ENCODE results near the gene S1PR3.

Gene S1PR3

DNA sequence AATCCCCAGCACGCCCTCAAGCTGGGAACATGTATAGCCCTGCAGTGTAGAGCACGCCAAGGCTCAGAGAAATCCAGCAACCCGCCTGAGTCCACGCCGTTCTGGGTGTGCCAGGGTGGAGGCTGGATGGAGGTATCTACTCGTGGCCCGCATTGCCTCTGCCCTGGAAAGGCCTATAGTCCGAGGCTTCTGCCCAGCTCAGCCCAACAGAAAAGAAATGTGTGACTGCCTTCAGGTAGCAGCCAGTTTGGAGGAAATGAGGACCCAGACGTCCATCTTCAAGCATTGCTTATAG is 18.2 kb downstream of the S1PR3 start:
- DNase-seq (ENCODE audit: low read depth), result no peak

DNA sequence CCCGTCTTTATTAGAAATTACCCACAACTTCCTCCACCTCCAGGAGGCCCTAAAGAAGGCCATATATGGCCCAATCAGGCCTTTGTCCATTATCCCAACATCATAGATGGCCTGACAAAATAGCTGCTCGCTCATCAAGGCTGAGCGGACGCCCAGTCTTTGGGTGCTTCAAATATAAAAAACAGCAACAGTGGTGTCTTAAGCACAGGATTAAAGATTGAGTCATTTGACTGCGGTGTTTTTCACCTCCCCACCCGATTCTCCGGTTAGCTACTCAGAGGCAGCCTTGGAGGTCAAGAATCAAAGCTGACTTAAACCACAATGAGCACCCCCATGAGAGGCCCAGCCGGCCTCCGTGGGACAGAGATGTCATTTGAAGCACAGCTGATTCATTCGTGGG is 18.8 kb downstream of the S1PR3 start:
- no peak for DNase-seq (ENCODE audit: low read depth)

DNA sequence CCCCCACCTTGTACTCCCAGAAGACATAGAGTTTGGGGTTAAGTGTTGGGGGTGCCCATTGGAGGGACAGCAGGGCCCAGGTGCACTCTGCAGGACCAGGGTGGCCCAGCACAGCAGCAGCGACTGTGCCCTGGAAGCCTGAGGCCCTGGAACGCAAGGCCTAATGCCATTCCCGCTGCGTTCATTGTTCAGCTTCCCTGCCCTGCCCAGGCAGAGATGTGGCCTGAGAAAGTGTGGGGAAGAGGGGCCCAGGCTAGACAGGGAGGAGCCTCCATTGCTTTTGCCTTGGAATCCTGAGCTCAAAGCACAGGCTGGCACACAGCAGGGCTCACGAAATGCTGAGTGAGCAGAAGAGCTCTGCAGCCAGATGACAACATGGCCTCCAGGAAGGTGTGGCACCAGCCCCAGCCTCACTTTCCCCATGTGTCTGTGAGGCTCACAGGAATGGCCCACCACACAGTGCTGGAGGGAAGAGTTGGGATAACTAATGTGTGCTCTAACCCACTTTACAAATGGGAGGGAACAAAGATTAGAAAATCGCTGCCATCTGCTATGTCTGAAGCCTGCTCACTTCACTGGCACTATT is 19.4 kb downstream of the S1PR3 start:
- DNase-seq (ENCODE audit: low read depth), result no peak

DNA sequence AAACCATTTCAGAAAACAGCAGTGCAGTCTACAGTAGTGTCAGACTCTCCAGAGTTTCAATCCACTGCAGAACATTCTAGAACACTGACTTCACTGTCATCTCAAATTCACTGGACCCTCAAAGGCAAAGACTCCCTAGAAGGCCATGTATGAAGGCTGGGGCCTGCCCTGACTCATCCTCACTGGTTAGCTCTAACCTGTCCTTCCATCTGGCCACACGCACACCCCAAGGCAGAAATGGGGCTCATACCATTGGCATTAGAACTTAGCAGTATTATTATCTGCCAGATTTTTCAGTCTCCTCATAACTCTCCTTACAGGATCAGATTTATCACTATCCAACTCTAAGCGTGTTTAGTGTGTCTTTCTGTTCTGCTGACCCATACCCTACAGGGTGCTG is 20.4 kb downstream of the S1PR3 start:
- DNase-seq (ENCODE audit: low read depth), result no peak

DNA sequence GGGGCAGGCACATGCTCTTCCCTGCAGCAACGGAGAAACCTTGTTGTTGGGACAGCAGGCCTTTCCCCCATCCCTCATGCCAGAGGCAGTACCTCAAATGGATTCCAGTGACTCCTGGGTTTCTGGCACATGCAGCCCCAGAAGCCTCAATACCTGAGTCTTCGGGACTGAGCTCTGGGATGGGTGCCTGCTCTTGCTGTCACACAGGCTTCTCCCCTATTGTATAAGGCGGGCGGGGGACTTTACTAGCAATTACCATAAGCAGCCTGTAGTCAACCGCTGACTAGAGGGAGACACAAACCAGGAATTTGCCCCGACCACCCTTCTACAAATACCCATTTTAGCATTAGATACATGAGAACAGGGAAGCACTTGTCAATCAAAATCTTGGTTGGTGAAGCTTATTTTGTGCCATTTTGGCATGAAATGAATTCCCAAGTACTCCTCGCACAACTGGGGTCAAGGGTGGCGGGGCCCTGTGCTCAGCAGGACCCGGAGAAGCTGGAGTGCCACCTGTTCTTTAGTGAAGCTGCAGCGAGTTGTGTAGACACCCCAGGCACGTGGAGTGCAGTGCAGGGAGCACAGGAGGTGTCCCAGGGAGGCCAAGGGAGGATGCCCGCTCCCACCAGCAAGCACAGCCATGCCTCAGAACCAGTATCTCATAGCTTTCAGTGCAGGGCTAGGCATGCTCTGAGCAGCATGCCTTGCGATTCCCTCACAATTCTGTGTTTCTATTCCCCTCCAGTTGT is 21.2 kb downstream of the S1PR3 start:
- no peak for DNase-seq (ENCODE audit: low read depth)

DNA sequence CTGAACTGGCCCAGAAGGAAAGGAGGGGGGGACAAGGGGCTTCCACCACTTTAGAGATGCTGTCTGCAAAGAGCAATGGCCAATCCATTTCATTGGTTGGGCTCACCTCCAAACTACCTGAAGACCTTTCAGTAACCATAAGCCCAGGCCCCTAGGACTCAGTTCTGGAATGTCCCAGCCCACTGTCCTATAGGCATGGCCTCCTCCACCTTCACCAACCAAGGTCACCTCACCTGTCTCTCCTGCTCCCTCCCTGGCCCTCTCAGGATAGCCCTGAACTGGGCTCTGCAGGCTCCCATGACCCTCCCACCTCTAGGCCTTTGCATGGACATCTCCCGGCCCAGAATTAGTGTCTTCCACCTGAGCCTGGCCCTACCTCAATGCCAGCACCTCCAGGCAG is 22.4 kb downstream of the S1PR3 start:
- no peak for DNase-seq (ENCODE audit: low read depth)

DNA sequence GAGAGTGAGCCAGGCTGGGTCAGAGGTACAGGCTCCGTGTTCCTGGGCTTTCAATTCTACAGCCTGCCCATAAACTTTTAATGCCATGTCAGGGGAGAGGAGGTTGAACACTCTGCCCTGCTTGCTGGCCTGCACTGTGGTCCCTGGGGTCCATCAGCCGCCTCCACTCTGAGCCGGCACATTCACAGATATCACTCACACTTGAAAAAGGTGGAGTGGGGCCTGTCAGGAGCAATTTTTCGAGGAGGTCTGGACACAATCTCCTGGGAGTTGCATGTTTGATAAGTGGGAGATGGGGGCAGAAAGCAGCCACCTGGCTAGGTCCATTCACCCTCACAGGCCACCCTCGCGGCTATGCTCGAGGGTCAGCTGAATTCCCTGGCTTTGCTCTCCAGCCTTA is 22.9 kb downstream of the S1PR3 start:
- no peak for DNase-seq (ENCODE audit: low read depth)

DNA sequence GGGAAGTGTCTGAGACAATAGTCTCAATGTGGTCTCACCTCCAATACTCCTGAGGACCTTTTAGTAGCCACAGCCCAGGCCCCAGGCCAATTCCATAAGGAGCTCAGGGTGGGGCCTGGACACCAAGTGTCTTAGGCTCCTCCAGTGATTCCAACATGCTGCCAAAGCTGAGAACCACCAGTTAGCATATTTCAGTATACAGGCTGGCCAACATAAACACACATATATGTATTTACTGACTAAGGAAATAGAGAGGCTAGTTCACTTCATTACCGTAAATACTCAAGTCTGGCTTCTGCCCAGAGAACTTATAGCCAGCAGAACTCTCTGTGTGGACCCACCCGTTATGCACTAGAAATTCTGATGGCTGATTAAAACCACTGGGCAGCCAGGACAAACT is 24.1 kb downstream of the S1PR3 start:
- no peak for DNase-seq (ENCODE audit: low read depth)

DNA sequence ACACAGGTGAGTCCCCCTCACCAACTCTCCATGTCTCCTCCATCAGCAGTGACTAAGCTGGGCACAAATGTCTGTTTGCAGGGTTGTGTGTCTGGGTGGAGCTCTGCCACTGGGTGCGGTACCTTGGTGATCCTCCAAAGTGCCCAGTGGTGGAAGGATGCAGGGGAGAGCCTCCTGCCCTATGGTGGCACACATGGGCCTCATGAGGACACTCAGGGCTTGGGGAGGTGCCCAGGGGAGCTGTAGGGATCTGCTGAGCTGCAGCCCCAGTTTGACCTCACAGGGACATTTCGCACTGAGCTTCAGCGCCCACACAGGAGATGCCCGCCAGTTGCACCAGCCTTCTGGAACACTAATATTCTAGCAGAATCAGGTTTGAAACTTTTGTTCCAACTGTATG is 29.5 kb downstream of the S1PR3 start:
- DNase-seq (ENCODE audit: low read depth), result no peak

DNA sequence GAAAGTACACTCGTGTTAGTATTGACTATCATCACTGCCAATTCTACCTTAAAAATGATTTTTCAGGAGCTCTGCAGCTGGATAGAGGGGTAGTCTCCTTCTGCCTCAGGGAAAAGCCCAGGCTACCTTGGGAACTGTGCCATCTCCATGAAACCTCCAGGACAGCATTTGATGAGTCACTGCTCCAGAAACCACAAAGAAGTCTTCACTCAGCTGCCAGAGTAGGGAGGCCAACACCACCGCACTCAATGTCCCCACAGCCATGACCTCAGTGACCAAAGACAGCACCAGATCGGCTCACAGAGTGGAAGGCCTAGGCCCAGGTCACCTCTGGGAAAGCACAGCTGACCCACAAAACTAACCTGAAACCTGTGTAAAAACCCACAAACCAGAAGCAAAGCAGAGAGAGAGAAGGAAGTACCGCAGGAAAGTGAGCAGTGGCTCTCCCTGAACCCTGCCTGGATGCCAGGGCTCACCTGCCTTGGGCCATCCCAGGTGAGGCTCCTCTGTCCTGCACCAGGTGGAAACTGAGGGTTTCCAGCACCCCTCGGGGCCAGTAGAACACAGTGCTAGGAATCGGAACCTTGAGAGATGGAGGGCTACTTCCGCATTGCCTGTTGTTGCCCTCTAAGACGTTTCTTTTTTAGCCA is 30.0 kb downstream of the S1PR3 start:
- DNase-seq (ENCODE audit: low read depth), result no peak

DNA sequence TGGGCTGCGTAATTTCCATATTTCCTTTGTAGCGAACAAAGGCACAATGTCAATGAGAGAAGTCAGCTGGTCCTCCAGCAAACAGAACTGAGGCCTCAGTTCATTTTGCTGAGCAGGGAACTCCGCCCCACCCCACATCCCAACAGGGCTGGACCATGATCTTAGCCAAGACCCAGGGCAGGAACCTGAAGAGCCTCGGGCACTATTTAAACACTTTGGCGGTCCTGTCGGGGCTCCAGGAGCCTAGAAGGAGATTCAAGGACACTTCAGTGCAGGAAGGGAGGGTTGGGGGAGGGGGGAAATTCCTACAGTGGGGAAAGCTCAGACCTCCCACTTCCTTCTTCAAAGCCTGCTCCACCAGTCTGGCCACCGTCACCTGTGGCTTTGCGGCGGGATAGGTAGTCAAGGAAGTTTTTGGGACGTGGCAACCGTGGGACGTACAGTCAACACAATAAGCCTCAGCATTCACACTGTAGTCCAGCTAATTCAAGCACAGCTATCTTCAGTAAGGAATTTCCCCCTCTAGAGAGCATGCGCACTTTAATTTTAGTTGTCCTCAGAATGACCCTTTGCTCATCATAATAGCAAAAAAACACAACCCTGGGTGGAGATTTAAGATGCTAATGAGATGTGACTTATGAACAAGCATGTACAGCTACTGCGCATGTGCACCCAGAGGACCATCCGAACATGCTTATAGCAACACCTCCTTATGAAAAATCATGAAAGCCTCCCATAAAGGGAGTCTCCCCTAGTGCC is 30.9 kb downstream of the S1PR3 start:
- no peak for DNase-seq (ENCODE audit: low read depth)

DNA sequence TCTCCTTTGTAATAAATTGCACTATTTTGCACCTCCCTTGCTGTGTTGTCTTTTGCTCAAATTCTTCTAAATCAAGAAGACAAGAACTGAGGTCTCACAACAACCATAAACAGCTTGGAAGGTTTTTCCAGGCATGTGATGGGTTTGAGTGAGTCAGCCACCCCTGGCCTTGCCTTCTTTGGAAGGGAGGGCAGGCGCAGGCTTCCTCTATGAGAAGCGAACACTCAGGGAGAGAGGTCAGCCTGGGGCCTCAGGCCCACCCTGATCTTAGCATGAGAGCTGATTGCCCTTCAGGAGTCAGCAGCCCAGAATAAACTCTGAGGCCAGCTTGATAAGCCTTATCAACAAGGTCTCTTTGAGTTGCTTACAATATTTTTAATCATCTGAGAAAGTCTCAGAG is 31.6 kb downstream of the S1PR3 start:
- no peak for DNase-seq (ENCODE audit: low read depth)

DNA sequence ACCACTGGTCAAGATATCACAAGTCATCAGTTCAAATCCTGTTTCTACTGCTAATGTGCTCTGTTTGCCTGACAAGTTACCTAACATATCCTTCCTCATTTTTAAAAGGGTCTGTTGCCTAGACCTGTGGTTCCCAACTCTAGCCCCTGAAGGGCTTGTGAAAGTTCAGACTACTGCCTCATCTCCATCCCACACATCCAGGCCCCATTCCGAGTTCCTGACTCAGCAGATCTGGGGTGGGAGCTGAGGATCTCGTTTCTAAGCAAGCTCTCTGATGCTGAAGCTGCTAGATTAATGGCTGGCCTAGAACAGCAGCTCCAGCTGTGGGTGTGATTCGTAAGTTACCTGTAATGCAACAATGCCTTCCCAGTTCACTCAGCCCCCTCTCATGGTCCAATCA is 32.5 kb downstream of the S1PR3 start:
- no peak for DNase-seq (ENCODE audit: low read depth)

DNA sequence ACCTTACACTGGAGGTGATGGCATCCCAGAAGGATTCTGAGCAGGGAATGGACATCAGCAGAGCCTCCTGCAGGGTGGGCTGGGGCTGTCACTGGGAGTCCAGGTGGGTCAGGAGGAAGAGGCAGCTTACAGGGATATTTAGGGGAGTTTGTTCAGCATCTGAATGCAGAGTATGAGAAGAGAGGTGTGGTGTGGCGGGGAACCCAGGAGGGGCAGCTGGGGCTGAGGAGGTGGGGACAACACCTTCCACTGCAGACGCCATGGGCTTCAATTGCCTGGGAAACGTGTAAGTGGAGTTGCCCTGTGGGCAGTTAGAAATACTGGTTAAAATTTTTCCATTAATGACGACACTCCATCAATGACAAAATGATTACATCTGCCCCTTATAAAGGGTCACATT is 33.5 kb downstream of the S1PR3 start:
- no peak for DNase-seq (ENCODE audit: low read depth)

DNA sequence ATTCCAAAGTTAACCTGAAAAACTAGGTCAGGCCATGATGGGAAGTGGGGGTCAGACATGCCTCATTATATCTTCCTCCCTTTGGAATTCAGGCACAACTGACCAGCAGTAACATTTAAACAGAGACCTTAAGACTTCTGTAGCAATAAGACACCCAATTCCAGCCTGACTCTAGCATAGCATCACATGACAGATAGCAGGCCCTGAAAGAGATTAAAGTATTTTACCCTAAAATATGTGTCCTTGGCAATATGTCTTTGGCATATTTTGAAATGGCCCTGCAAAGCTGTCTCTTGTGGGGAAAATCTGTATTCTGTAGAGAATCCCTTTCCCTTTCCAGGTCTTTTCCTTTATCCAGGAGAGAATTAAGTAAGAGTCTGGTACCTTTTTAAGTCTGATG is 34.3 kb downstream of the S1PR3 start:
- DNase-seq (ENCODE audit: low read depth), result no peak

DNA sequence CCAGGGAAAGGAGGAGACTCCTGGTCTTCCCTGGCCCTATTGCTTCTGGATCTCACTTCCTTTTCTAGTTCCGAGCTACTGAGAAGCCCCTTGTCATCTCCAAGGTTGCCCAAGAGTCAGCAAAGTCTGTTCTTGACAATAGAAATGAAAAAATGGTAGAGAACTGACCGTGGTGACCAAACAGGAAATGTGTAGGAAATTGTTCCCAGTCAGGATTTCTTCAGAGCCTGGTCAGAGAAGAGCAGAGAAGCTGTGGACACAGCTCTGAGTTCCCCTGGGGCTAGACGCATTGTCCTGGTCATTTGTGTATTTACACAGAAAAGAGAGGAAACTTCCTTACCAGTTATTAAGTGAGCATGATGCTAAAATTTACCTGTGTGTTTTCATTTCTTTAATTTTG is 35.6 kb downstream of the S1PR3 start:
- DNase-seq (ENCODE audit: low read depth), result no peak

DNA sequence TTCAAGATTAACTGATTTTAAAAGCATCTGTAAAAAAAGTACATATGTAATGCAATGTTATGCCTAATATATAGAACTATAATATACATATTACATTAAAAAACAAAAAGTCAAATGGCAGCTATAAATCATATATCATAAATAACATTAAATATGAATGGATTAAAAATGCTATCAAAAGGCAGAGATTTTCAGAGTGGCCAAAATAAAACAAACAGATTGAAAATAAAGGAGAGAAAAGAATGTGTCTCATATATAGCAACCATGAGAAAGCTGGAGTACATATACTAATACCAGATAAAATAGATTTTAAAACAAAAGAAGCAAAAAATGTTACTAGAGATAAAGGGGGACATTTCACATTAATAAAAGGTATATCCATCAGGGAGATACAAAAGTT is 38.5 kb downstream of the S1PR3 start:
- no peak for DNase-seq (ENCODE audit: low read depth)

DNA sequence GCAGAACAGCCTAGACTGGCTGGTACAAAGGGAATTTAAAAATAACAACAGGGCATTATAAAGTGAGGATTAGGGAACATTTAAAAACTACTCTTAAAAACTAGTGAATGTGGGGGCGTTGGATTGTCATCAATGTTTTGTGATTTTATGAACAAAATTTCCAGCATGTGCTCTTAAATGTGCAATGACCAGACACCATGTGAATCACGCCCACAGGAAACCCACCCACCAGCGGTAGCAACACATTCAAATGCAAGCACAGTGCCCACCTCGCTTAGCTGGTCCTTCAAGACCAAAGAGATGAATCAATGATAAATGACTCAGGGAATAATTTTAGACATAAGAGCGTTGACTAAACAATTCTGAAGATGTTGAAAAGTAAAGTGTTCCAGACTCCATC is 40.9 kb downstream of the S1PR3 start:
- DNase-seq (ENCODE audit: low read depth), result no peak

DNA sequence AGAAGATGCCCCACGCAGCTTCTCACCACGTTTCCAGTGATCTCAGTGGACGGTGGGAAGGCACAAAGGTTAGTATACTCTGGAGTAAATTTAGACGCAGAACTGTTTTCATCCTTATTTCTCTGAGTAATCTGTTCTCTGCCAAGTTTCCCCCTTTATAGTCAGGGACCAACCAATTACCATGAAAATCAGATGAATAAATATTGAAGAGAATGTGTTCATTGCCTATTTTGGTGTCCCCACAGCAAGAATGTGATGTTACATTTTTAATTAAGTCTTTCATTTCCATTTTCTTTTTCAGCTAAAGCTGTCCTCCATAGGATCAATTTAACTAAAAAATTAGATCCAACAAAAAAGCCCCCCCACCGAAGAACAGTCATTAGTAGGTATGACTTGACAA is 41.4 kb downstream of the S1PR3 start:
- DNase-seq (ENCODE audit: low read depth), result no peak

DNA sequence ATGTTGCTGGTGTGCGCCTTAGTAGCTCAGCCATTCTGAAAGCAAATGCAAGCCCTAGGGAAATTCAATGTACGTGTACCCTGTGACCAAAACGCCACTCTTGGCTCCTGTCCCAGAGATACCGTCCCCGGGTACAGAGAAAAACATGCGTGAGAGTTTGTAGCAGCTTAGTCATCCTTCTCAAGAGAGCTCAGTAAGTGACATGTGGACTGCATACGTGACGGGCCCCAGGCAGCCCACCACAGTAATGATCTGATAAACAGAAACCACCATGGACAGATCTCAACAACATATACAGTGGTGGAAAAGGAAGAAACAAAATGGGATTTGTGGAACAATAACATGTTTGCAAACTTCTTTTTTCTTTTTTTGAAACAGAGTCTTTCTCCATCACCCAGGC is 45.1 kb downstream of the S1PR3 start:
- DNase-seq (ENCODE audit: low read depth), result no peak

DNA sequence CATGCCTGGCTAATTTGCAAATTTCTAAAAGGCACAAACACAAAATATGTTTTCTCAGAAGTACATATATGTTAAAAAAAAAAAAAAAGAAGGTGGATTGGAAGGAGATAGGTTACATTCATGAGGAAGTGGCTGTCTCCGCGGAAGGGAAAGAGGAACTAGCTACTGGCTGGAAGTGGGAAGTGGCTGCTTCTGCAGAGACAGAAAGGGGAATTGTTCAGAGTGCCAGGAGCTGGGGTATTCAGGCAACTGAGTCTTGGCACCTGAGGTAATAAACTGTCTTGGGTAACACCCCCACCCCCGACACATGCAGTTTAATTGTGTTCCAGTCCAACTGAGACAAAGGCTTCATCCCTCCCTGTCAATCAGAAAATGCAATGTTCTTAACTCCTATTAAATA is 45.6 kb downstream of the S1PR3 start:
- DNase-seq (ENCODE audit: low read depth), result no peak

DNA sequence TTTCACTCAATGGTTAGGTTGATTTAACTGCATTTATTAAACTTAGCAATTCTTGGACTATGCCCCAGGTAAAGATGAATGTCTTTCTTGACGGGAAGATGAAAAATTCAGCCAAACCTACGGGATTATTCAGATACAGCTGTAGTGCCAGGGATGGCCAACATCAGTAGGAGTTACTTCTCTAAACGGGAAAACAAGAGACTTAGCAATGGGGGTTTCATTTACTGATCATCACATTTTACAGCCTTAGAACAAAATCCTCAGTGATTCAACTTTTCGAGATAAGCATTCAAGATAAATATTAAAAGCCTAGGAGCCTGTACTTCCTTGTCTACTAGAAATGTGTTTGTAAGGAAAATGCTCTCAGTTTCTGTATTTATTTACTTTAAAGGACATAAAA is 46.1 kb downstream of the S1PR3 start:
- DNase-seq (ENCODE audit: low read depth), result no peak

DNA sequence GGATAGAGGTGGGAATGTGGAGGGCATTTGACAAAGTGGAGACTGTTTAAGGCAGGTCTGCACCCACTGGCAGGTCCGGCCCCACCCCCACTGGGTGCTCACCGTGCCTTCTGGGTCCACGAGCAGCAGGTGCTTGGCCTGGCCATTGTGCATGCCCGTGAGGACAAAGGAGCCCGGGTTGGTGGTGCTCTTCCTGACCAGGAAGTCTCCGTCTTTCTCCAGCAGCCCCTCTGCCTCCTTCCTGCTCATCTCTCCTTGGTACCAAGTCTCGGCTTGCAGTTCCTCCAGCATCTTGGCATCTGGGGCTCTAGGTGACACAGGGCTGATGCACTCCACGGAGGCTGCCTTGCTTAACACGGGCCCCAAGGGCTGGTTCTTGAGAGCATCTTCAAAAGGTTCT is 46.6 kb downstream of the S1PR3 start:
- no peak for DNase-seq (ENCODE audit: low read depth)

Measured in T follicular helper cell (primary cell).